HCT116 (cell line): ENCODE measurements around the gene STK32C. TPM values are rescaled to one million over a fixed set of nuclear protein-coding genes. Genes with fewer than 3 reads are reported as not detected.

ENCODE experiments used
- ATAC-seq: fragments of 200-7000 bp; cut with Tn5 transposase; 2 replicates; pipeline ENCODE4 v1.9.1; 2020; ENCODE audit warnings: mild to moderate bottlenecking, moderate library complexity
- BruUV-seq: library from RNA; stranded (reverse); fragments of 400-500 nt; replicated peaks from 2 replicates; lab custom pipeline; 2021; lab: Mats Ljungman, UMichigan
- CTCF ChIA-PET: fragments of 300-600 bp; sonication (Branson Sonifier 250); formaldehyde crosslinking; loops from one replicate; lab custom pipeline; 2021; ENCODE audit warnings: antibody characterized with exemption; lab: Charles Lee
- POLR2A ChIA-PET: fragments of 300-600, 350-600 bp; sonication (Branson Sonifier 250); formaldehyde crosslinking; loops from one replicate; lab custom pipeline; 2021; ENCODE audit warnings: antibody characterized with exemption; lab: Charles Lee
- RAD21 ChIA-PET, 2 experiments: fragments of 300-600 bp; sonication (Branson Sonifier 250); formaldehyde crosslinking; loops; one replicate each; lab custom pipeline; 2023; ENCODE audit warnings: low total read pairs in 2 of 2; ENCODE audit not compliant: uncharacterized antibody in 2 of 2, unreplicated experiment in 2 of 2, low non-redundant PET in 1 of 2; lab: Charles Lee
- DNase-seq: peaks from one replicate; pipeline ENCODE4 v3.0.0-alpha.2; 2010; ENCODE audit warnings: low read depth, low spot score
- H2AFZ ChIP-seq: fragments of 200-600 bp; shearing (Covaris generic), sonication (generic); 2 replicates; pipeline ENCODE4 v1.6.1; 2017; ENCODE audit warnings: low read depth, mixed run types, mixed read lengths, antibody characterized with exemption, low read length; ENCODE audit not compliant: poor library complexity, severe bottlenecking
- H3K27ac ChIP-seq: 2 replicates; pipeline ENCODE4 v1.5.1; 2012; ENCODE audit warnings: low read depth, low read length
- H3K27me3 ChIP-seq: fragments of 200-600 bp; sonication (generic); 2 replicates; pipeline ENCODE4 v1.6.1; 2016; ENCODE audit warnings: mixed run types, low read length, mixed read lengths; ENCODE audit not compliant: insufficient read depth
- H3K36me3 ChIP-seq, 2 experiments: fragments of 200-500 bp in 1 of 2; fragments of 200-600 bp in 1 of 2; sonication (Bioruptor generic) in 1 of 2; sonication (generic) in 1 of 2; 2 replicates each; pipeline versions ENCODE4 v1.5.1 to v1.6.1; 2014 to 2016; ENCODE audit warnings: low read length in 2 of 2, inconsistent platforms in 1 of 2, mixed read lengths in 1 of 2, mixed run types in 1 of 2; ENCODE audit not compliant: insufficient read depth in 2 of 2, control insufficient read depth in 1 of 2
- H3K4me1 ChIP-seq, 2 experiments: fragments of 200-600 bp in 1 of 2; sonication (generic) in 1 of 2; 2 replicates each; pipeline versions ENCODE4 v1.5.1 to v1.6.1; 2012 to 2017; ENCODE audit warnings: low read length in 2 of 2, inconsistent platforms in 1 of 2, mild to moderate bottlenecking in 1 of 2, mixed read lengths in 1 of 2, mixed run types in 1 of 2, moderate library complexity in 1 of 2; ENCODE audit not compliant: insufficient read depth in 2 of 2, control insufficient read depth in 1 of 2
- H3K4me2 ChIP-seq: fragments of 200-600 bp; sonication (generic); 2 replicates; pipeline ENCODE4 v1.6.1; 2017; ENCODE audit warnings: mixed run types, low read length, mixed read lengths
- H3K4me3 ChIP-seq, 2 experiments: fragments of 200-600 bp in 1 of 2; sonication (generic) in 1 of 2; replicated peaks in 1 of 2; 2 replicates each; pipeline ENCODE4 v1.5.1; 2011 to 2016; ENCODE audit warnings: low read length in 2 of 2, control low read depth in 1 of 2, low read depth in 1 of 2, mild to moderate bottlenecking in 1 of 2, mixed read lengths in 1 of 2, mixed run types in 1 of 2
- H3K79me2 ChIP-seq: fragments of 200-600 bp; sonication (generic); 2 replicates; pipeline ENCODE4 v1.6.1; 2017; ENCODE audit warnings: mild to moderate bottlenecking, mixed run types, low read length, moderate library complexity, mixed read lengths; ENCODE audit not compliant: insufficient read depth
- H3K9ac ChIP-seq: fragments of 200-600 bp; sonication (generic); 2 replicates; pipeline ENCODE4 v1.6.1; 2016; ENCODE audit warnings: low read length, mixed read lengths
- H3K9me2 ChIP-seq: fragments of 200-600 bp; sonication (generic), shearing (Covaris generic); 2 replicates; pipeline ENCODE4 v1.6.1; 2017; ENCODE audit warnings: mixed run types, mild to moderate bottlenecking, moderate library complexity; ENCODE audit not compliant: insufficient read depth
- H3K9me3 ChIP-seq, 2 experiments: fragments of 200-500 bp in 1 of 2; fragments of 200-600 bp in 1 of 2; sonication (Bioruptor generic) in 1 of 2; sonication (generic) in 1 of 2; 2 replicates each; pipeline ENCODE4 v1.6.1; 2014 to 2017; ENCODE audit warnings: low read length in 2 of 2, mixed read lengths in 2 of 2, inconsistent platforms in 1 of 2, low read depth in 1 of 2, mild to moderate bottlenecking in 1 of 2, mixed run types in 1 of 2, moderate library complexity in 1 of 2; ENCODE audit not compliant: control insufficient read depth in 1 of 2, insufficient read depth in 1 of 2
- H4K20me1 ChIP-seq: fragments of 200-600 bp; sonication (generic), shearing (Covaris generic); 2 replicates; pipeline ENCODE4 v1.6.1; 2017; ENCODE audit warnings: mixed run types, mild to moderate bottlenecking, moderate library complexity; ENCODE audit not compliant: insufficient read depth
- ATF3 ChIP-seq: IDR thresholded peaks from 2 replicates; pipeline ENCODE4 v1.6.1; 2012
- CEBPB ChIP-seq: IDR thresholded peaks from 2 replicates; pipeline ENCODE4 v1.6.1; 2012; ENCODE audit warnings: low read depth
- ELF1 ChIP-seq: IDR thresholded peaks from 2 replicates; pipeline ENCODE4 v1.6.1; 2012; ENCODE audit warnings: low read depth, borderline replicate concordance
- EZH2phosphoT487 ChIP-seq: fragments of 200-600 bp; IDR thresholded peaks from 2 replicates; pipeline ENCODE4 v1.6.1; 2018; ENCODE audit warnings: antibody characterized with exemption, borderline replicate concordance
- FOSL1 ChIP-seq: IDR thresholded peaks from 2 replicates; pipeline ENCODE4 v1.6.1; 2012; ENCODE audit warnings: low read depth
- JUND ChIP-seq: IDR thresholded peaks from 2 replicates; pipeline ENCODE4 v1.6.1; 2012
- MAX ChIP-seq: IDR thresholded peaks from 2 replicates; pipeline ENCODE4 v1.6.1; 2012
- POLR2AphosphoS5 ChIP-seq: IDR thresholded peaks from 2 replicates; pipeline ENCODE4 v1.6.1; 2011; ENCODE audit warnings: mild to moderate bottlenecking, low read depth, low read length, moderate library complexity
- RAD21 ChIP-seq: IDR thresholded peaks from 2 replicates; pipeline ENCODE4 v1.6.1; 2012; ENCODE audit warnings: low read depth, mild to moderate bottlenecking
- SP1 ChIP-seq: IDR thresholded peaks from 2 replicates; pipeline ENCODE4 v1.6.1; 2012; ENCODE audit warnings: low read depth
- SRF ChIP-seq: IDR thresholded peaks from 2 replicates; pipeline ENCODE4 v1.6.1; 2012; ENCODE audit warnings: low read depth
- TCF7L2 ChIP-seq: IDR thresholded peaks from 2 replicates; pipeline ENCODE4 v1.7.0; 2011; ENCODE audit warnings: borderline replicate concordance, inconsistent platforms; ENCODE audit not compliant: insufficient read depth, insufficient read length; ENCODE audit errors: extremely low read depth
- YY1 ChIP-seq: IDR thresholded peaks from 2 replicates; pipeline ENCODE4 v1.6.1; 2011; ENCODE audit warnings: low read length, low read depth, moderate library complexity, mild to moderate bottlenecking; ENCODE audit not compliant: insufficient replicate concordance; ENCODE audit errors: extremely low read depth
- intact Hi-C: fragments of 100-400 bp; cut with micrococcal nuclease; formaldehyde crosslinking; loops from 2 replicates; pipeline ENCODE4 v1.10.0; 2022
- total RNA-seq: library from RNA; stranded (reverse); gene quantifications from one replicate; pipeline ENCODE4 v1.2.1, GENCODE V29; 2021; ENCODE audit not compliant: unreplicated experiment
- TF ChIP-seq, protein P1 (sequence below), 3 experiments: fragments of 200-600 bp in 1 of 3; sonication (generic) in 1 of 3; IDR thresholded peaks in 2 of 3; conservative IDR thresholded peaks in 1 of 3; 2 replicates each; pipeline ENCODE4 v1.5.1; 2012 to 2017; ENCODE audit warnings: low read depth in 2 of 3, low read length in 2 of 3, antibody characterized with exemption in 1 of 3, borderline replicate concordance in 1 of 3, control low read depth in 1 of 3, mild to moderate bottlenecking in 1 of 3, mixed read lengths in 1 of 3, mixed run types in 1 of 3, moderate library complexity in 1 of 3; ENCODE audit not compliant: insufficient read depth in 1 of 3
- TF ChIP-seq, protein P2 (sequence below): IDR thresholded peaks from 2 replicates; pipeline ENCODE4 v1.6.1; 2012; ENCODE audit warnings: low read depth

STK32C gene
- total RNA-seq, 1 experiment from 2014 or later = 29.7 TPM

DNA sequence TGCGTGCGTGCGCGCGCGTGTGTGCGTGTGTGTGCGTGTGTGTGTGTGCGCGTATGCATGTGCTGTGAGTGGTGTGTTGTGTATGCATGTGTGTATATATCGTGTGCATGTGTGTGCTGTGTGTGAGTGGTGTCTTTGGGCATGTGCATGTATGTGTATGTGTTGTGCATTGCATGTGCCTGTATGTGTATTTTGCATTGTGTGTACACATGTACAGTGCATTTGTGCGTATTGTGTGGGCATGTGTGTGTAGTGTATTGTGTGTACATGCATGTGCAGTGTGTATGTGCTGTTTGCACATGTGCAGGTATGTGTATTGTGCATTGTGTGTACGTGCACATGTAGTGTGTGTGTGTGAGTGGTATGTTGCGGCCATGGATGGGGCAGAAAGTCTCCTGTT, 127.0 kb downstream of the STK32C start:
- Histone ChIP-seq H3K27me3 (peaks cover 10% of the 10 kb centered on the region; the same call in 1 of the 2 replicates), H2AFZ (no peak overlapping the region), H3K4me2 (no peak overlapping the region), H3K4me3 (no peak overlapping the region), H3K4me1 (no peaks in the 10 kb centered on the region), H3K9me3 (no peaks in the 10 kb centered on the region)
- ATAC-seq = no peak
- intact Hi-C loops = no loop called here
- POLR2A ChIA-PET = no interaction called here
- no peak for TF ChIP-seq ELF1
- no peak for TF ChIP-seq RAD21
- no peak for TF ChIP-seq SP1
- TF ChIP-seq FOSL1 = no peak
- no peak for TF ChIP-seq ATF3
- no peak for TF ChIP-seq CEBPB
- no peak for TF ChIP-seq SRF
- no peak for TF ChIP-seq MAX
- TF ChIP-seq TCF7L2 = no peak
- no peak for TF ChIP-seq YY1
- TF ChIP-seq, protein P1, sequence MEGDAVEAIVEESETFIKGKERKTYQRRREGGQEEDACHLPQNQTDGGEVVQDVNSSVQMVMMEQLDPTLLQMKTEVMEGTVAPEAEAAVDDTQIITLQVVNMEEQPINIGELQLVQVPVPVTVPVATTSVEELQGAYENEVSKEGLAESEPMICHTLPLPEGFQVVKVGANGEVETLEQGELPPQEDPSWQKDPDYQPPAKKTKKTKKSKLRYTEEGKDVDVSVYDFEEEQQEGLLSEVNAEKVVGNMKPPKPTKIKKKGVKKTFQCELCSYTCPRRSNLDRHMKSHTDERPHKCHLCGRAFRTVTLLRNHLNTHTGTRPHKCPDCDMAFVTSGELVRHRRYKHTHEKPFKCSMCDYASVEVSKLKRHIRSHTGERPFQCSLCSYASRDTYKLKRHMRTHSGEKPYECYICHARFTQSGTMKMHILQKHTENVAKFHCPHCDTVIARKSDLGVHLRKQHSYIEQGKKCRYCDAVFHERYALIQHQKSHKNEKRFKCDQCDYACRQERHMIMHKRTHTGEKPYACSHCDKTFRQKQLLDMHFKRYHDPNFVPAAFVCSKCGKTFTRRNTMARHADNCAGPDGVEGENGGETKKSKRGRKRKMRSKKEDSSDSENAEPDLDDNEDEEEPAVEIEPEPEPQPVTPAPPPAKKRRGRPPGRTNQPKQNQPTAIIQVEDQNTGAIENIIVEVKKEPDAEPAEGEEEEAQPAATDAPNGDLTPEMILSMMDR (IDR thresholded peaks at IDR 0.05 in 2 of 3, conservative IDR thresholded peaks at IDR 0.05 in 1 of 3; ENCODE audit: borderline replicate concordance in 1 of 3, insufficient read depth in 1 of 3, low read depth in 2 of 3, low read length in 2 of 3) = no peak
- TF ChIP-seq EZH2phosphoT487 = no peak
- TF ChIP-seq POLR2AphosphoS5 = no peak
- TF ChIP-seq, protein P2, sequence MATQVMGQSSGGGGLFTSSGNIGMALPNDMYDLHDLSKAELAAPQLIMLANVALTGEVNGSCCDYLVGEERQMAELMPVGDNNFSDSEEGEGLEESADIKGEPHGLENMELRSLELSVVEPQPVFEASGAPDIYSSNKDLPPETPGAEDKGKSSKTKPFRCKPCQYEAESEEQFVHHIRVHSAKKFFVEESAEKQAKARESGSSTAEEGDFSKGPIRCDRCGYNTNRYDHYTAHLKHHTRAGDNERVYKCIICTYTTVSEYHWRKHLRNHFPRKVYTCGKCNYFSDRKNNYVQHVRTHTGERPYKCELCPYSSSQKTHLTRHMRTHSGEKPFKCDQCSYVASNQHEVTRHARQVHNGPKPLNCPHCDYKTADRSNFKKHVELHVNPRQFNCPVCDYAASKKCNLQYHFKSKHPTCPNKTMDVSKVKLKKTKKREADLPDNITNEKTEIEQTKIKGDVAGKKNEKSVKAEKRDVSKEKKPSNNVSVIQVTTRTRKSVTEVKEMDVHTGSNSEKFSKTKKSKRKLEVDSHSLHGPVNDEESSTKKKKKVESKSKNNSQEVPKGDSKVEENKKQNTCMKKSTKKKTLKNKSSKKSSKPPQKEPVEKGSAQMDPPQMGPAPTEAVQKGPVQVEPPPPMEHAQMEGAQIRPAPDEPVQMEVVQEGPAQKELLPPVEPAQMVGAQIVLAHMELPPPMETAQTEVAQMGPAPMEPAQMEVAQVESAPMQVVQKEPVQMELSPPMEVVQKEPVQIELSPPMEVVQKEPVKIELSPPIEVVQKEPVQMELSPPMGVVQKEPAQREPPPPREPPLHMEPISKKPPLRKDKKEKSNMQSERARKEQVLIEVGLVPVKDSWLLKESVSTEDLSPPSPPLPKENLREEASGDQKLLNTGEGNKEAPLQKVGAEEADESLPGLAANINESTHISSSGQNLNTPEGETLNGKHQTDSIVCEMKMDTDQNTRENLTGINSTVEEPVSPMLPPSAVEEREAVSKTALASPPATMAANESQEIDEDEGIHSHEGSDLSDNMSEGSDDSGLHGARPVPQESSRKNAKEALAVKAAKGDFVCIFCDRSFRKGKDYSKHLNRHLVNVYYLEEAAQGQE = no peak
- no peak for TF ChIP-seq JUND
- TF ChIP-seq, all 23 proteins: peak for 0
- CTCF ChIA-PET = no interaction called here
- H3K9ac ChIP-seq = no peak overlapping the region
- no peak overlapping the region for H3K27ac ChIP-seq
- BruUV-seq = no TSS peak
- H3K36me3 ChIP-seq = no peaks in the 10 kb centered on the region
- no peak for DNase-seq
- H4K20me1 ChIP-seq = no peaks in the 10 kb centered on the region
- no peaks in the 10 kb centered on the region for H3K9me2 ChIP-seq
- RAD21 ChIA-PET = no interaction called here
- no peaks in the 10 kb centered on the region for H3K79me2 ChIP-seq
